DOHH2 (cell line): Measurements from ENCODE around the gene CTNND1.

ENCODE experiments used
- H3F3A ChIP-seq: fragments of 200-600 bp; sonication (generic), shearing (Covaris generic); 2 replicates; pipeline ENCODE4 v1.6.0; 2016; ENCODE audit warnings: antibody characterized with exemption, mild to moderate bottlenecking; ENCODE audit not compliant: control insufficient read depth, insufficient read depth
- H3K27ac ChIP-seq: fragments of 200-600 bp; sonication (generic); 2 replicates; pipeline ENCODE4 v1.5.1; 2014; ENCODE audit warnings: low read depth, mild to moderate bottlenecking, low read length, moderate library complexity
- H3K27me3 ChIP-seq: fragments of 200-600 bp; sonication (generic); 2 replicates; pipeline ENCODE4 v1.6.1; 2014; ENCODE audit warnings: mild to moderate bottlenecking, low read length, mixed read lengths; ENCODE audit not compliant: control insufficient read depth
- H3K36me3 ChIP-seq: fragments of 200-600 bp; sonication (generic); 2 replicates; pipeline ENCODE4 v1.6.1; 2014; ENCODE audit warnings: mild to moderate bottlenecking, low read length, moderate library complexity, mixed read lengths; ENCODE audit not compliant: control insufficient read depth
- H3K4me1 ChIP-seq: fragments of 200-600 bp; sonication (generic); 2 replicates; pipeline ENCODE4 v1.6.1; 2014; ENCODE audit warnings: mild to moderate bottlenecking, low read length, mixed read lengths; ENCODE audit not compliant: control insufficient read depth
- H3K4me2 ChIP-seq: fragments of 200-600 bp; sonication (generic); 2 replicates; pipeline ENCODE4 v1.6.0; 2014; ENCODE audit warnings: mild to moderate bottlenecking, low read length, moderate library complexity
- H3K4me3 ChIP-seq: fragments of 200-600 bp; sonication (generic); 2 replicates; pipeline ENCODE4 v1.5.1; 2014; ENCODE audit warnings: mild to moderate bottlenecking, low read length, mixed read lengths
- H3K79me2 ChIP-seq: fragments of 200-600 bp; sonication (generic); 2 replicates; pipeline ENCODE4 v1.6.1; 2014; ENCODE audit warnings: mild to moderate bottlenecking, low read length, mixed read lengths; ENCODE audit not compliant: control insufficient read depth
- H3K9me2 ChIP-seq: fragments of 200-600 bp; sonication (generic); replicated peaks from 2 replicates; pipeline ENCODE4 v1.6.1; 2014; ENCODE audit warnings: mild to moderate bottlenecking, low read length, mixed read lengths; ENCODE audit not compliant: control insufficient read depth
- H3K9me3 ChIP-seq: fragments of 200-600 bp; sonication (generic); 2 replicates; pipeline ENCODE4 v1.6.1; 2014; ENCODE audit warnings: antibody characterized with exemption, low read length, mixed read lengths; ENCODE audit not compliant: control insufficient read depth, insufficient read depth
- H4K20me1 ChIP-seq: fragments of 200-600 bp; sonication (generic); 2 replicates; pipeline ENCODE4 v1.6.0; 2014; ENCODE audit warnings: low read depth, mild to moderate bottlenecking, antibody characterized with exemption, low read length, moderate library complexity; ENCODE audit not compliant: control insufficient read depth, insufficient read depth
- EZH2phosphoT487 ChIP-seq: fragments of 200-600 bp; sonication (generic); IDR thresholded peaks from 2 replicates; pipeline ENCODE4 v1.6.1; 2017; ENCODE audit warnings: borderline replicate concordance, mild to moderate bottlenecking, antibody characterized with exemption, low read length, moderate library complexity, mixed read lengths
- TF ChIP-seq, protein P1 (sequence below): fragments of 200-600 bp; sonication (generic); IDR thresholded peaks from one replicate; pipeline ENCODE4 v1.5.1; 2014; ENCODE audit warnings: antibody characterized with exemption, mild to moderate bottlenecking, low read depth, low read length; ENCODE audit not compliant: poor library complexity, severe bottlenecking

CTNND1 gene

DNA sequence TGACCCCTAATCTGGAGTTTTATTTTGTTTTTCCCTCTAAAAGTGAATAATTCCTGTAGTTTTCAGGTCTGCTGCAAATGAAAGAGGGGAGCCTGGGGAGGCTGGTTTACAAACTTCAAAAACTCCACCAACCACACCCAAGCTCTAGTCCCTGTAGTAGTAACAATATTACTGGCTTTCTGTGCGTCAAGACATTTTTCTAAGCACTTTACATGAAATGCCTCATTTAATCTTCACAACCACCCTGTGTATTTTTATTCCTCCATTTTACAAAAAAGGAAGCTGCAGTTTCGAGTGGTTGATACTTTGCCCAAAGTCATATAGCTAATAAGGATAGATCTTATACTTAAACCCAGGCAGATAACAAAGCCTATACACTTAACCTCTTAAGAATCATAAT lies 23.5 kb downstream of the CTNND1 start:
- Histone ChIP-seq H3F3A (no peaks in the 10 kb centered on the region), H4K20me1 (peaks cover 5% of the 10 kb centered on the region; the same call in 1 of the 2 replicates), H3K4me1 (peaks cover 14% of the 10 kb centered on the region), H3K36me3 (no peaks in the 10 kb centered on the region), H3K9me3 (no peaks in the 10 kb centered on the region), H3K27ac (no peak overlapping the region), H3K9me2 (no peaks in the 10 kb centered on the region), H3K4me2 (peak overlapping the region; percentile 44), H3K4me3 (0 out of 2 replicates have a peak overlapping the region, but pooled peaks have one; percentile 2), H3K79me2 (peaks cover 9% of the 10 kb centered on the region; the same call in 1 of the 2 replicates), H3K27me3 (no peaks in the 10 kb centered on the region)
- no peak for TF ChIP-seq EZH2phosphoT487
- TF ChIP-seq, protein P1, sequence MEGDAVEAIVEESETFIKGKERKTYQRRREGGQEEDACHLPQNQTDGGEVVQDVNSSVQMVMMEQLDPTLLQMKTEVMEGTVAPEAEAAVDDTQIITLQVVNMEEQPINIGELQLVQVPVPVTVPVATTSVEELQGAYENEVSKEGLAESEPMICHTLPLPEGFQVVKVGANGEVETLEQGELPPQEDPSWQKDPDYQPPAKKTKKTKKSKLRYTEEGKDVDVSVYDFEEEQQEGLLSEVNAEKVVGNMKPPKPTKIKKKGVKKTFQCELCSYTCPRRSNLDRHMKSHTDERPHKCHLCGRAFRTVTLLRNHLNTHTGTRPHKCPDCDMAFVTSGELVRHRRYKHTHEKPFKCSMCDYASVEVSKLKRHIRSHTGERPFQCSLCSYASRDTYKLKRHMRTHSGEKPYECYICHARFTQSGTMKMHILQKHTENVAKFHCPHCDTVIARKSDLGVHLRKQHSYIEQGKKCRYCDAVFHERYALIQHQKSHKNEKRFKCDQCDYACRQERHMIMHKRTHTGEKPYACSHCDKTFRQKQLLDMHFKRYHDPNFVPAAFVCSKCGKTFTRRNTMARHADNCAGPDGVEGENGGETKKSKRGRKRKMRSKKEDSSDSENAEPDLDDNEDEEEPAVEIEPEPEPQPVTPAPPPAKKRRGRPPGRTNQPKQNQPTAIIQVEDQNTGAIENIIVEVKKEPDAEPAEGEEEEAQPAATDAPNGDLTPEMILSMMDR, result no peak

DNA sequence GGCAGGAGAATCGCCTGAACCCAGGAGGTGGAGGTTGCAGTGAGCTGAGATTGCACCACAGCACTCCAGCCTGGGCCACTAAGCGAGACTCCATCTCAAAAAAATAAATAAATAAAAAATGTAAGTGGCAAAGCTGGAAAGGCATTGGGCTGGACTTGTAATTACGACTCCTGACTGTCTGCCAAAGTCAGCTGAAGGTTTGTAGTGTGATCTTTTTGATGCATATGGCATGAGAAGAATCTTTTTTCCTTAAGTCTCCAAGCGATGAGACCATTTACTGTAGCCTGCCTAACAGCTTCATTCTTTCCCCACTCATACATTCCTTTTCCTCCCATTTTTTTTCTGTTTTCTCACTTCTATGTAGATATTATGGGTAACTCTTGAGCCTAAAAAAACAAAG lies 24.8 kb downstream of the CTNND1 start:
- H3K4me2 ChIP-seq, result no peak overlapping the region
- H3K79me2 ChIP-seq, result peaks cover 5% of the 10 kb centered on the region; the same call in 1 of the 2 replicates
- TF ChIP-seq, protein P1, result no peak
- no peak for TF ChIP-seq EZH2phosphoT487
- no peaks in the 10 kb centered on the region for H3K36me3 ChIP-seq
- H3K4me3 ChIP-seq, result no peak overlapping the region
- H3K27ac ChIP-seq, result no peak overlapping the region
- H3K9me3 ChIP-seq, result no peaks in the 10 kb centered on the region
- H3K9me2 ChIP-seq, result no peaks in the 10 kb centered on the region
- H3K27me3 ChIP-seq, result no peaks in the 10 kb centered on the region
- H4K20me1 ChIP-seq, result peaks cover 5% of the 10 kb centered on the region; the same call in 1 of the 2 replicates
- no peaks in the 10 kb centered on the region for H3F3A ChIP-seq
- peaks cover 14% of the 10 kb centered on the region for H3K4me1 ChIP-seq

DNA sequence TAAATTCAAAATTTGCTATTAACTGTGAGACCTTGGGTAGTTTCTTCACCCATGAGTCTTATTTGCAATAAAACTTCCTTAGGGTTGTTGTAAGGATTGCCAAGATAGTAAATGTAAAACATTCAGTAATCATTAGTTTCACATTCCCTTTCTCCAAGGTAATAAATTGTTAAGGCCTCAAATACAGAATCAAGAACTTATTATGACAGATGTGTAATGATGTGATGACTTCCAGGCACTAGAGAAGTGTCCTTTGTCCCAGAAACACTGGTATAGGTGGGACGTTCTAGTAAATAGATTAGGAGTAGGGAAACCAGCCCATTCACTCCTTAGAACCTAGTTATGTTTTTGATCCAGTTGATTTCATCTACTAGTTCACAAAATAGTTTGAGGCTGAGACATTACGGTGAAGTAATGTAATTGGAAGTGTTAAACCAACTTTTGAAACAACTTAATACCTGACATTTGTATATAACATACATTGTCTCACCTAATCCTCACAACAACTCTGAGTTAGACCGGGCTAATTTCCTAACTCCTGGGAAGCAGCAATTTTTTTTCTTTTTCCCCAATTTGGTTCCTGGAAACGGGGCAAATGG lies 25.5 kb downstream of the CTNND1 start:
- Histone ChIP-seq H4K20me1 (peaks cover 5% of the 10 kb centered on the region; the same call in 1 of the 2 replicates), H3K4me2 (no peak overlapping the region), H3F3A (no peaks in the 10 kb centered on the region), H3K9me2 (no peaks in the 10 kb centered on the region), H3K4me3 (no peak overlapping the region), H3K4me1 (peaks cover 20% of the 10 kb centered on the region), H3K79me2 (peaks cover 3% of the 10 kb centered on the region; the same call in 1 of the 2 replicates), H3K27ac (no peak overlapping the region), H3K27me3 (no peaks in the 10 kb centered on the region), H3K36me3 (no peaks in the 10 kb centered on the region; the same call in 1 of the 2 replicates), H3K9me3 (no peaks in the 10 kb centered on the region)
- no peak for TF ChIP-seq EZH2phosphoT487
- TF ChIP-seq, protein P1, result no peak
